ENCODE measurements around the gene NYAP1.

GRCh38 chr7:100520138-100520537 lies 36.4 kb downstream of the NYAP1 start:
- TF ChIP-seq POLR2A (IDR thresholded peaks at IDR 0.05), result no peak
- TF ChIP-seq CTCF (IDR thresholded peaks at IDR 0.05), result no peak
- TF ChIP-seq POLR2AphosphoS5 (IDR thresholded peaks at IDR 0.05), result no peak
- TF ChIP-seq EP300 (IDR thresholded peaks at IDR 0.05), result no peak

Measured in sigmoid colon (tissue), 4 donors.